AG04449 (cell line): Measurements from ENCODE around the gene EBF4.

Experiments used
- CTCF ChIA-PET: fragments of 350-600 bp; formaldehyde crosslinking; extraction: SDS; loops from one replicate; lab custom pipeline; 2021; ENCODE audit warnings: antibody characterized with exemption; lab: Yijun Ruan, JAX
- POLR2A ChIA-PET: fragments of 400-600, 350-600 bp; formaldehyde crosslinking; extraction: SDS; loops from one replicate; lab custom pipeline; 2020; ENCODE audit warnings: antibody characterized with exemption, inconsistent platforms; lab: Yijun Ruan, JAX
- DNase-seq: peaks from one replicate; pipeline ENCODE4 v3.0.0-alpha.2; 2010; ENCODE audit warnings: low read depth, low spot score
- H3K4me3 ChIP-seq: 2 replicates; pipeline ENCODE4 v1.5.1; 2011; ENCODE audit warnings: low read depth, mild to moderate bottlenecking, control low read depth, low read length
- TF ChIP-seq, protein P1 (sequence below): IDR thresholded peaks from one replicate; pipeline ENCODE4 v1.5.1; 2011; ENCODE audit warnings: mild to moderate bottlenecking, moderate library complexity, low read length, control low read depth, inconsistent platforms; ENCODE audit not compliant: insufficient read depth; ENCODE audit errors: missing control alignments

The EBF4 gene

GRCh38 chr20:2653556-2654383, 38.8 kb upstream of the EBF4 start:
- POLR2A ChIA-PET = interaction anchor here (1.1 to 4.5 kb wide), 5 partner anchors 8 to 183 kb away, joined by 4 to 36 read pairs (median 6); partner anchors contain the start of genes IDH3B and SNRPB
- no peak for DNase-seq
- peak overlapping the region; percentile 90 for H3K4me3 ChIP-seq
- TF ChIP-seq, protein P1, sequence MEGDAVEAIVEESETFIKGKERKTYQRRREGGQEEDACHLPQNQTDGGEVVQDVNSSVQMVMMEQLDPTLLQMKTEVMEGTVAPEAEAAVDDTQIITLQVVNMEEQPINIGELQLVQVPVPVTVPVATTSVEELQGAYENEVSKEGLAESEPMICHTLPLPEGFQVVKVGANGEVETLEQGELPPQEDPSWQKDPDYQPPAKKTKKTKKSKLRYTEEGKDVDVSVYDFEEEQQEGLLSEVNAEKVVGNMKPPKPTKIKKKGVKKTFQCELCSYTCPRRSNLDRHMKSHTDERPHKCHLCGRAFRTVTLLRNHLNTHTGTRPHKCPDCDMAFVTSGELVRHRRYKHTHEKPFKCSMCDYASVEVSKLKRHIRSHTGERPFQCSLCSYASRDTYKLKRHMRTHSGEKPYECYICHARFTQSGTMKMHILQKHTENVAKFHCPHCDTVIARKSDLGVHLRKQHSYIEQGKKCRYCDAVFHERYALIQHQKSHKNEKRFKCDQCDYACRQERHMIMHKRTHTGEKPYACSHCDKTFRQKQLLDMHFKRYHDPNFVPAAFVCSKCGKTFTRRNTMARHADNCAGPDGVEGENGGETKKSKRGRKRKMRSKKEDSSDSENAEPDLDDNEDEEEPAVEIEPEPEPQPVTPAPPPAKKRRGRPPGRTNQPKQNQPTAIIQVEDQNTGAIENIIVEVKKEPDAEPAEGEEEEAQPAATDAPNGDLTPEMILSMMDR = no peak
- CTCF ChIA-PET = interaction anchor here (0.9 to 1.2 kb wide), 4 partner anchors 8 to 132 kb away, joined by 3 to 9 read pairs (median 4); partner anchors contain the start of gene IDH3B

GRCh38 chr20:2654384-2654822, 38.2 kb upstream of the EBF4 start:
- TF ChIP-seq, protein P1 = no peak
- POLR2A ChIA-PET = interaction anchor here (4.5 kb wide), 1 partner anchor 10 kb away, joined by 36 read pairs; the partner anchor contains the start of gene IDH3B
- H3K4me3 ChIP-seq = peak overlapping the region; percentile 90
- CTCF ChIA-PET = interaction anchor here (0.9 to 1.2 kb wide), 3 partner anchors 9 to 133 kb away, joined by 3 to 5 read pairs (median 3); partner anchors contain the start of gene IDH3B
- no peak for DNase-seq

DNA sequence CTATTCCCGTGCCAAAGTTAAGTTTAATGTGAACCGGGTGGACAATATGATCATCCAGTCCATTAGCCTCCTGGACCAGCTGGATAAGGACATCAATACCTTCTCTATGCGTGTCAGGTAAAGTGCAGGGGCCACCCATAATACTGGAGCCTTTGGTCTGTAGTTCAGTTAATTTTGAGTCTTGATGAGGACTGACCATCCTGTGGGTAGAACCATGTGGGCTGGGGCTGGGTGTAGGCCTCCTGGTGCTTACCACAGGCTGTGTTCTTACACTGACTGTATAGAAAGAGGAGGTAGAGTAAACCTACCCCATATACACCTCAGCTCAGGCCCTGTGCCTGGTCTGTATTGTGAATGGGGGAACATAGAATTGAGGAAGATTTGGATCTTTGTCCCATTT, 37.7 kb upstream of the EBF4 start:
- CTCF ChIA-PET = interaction anchor here (1.1 to 1.2 kb wide), 2 partner anchors 9 to 133 kb away, joined by 3 to 5 read pairs; partner anchors contain the start of gene IDH3B

GRCh38 chr20:2655331-2656116, 37.1 kb upstream of the EBF4 start:
- DNase-seq = no peak
- ChIA-PET POLR2A (interaction anchor here (4.5 kb wide), 1 partner anchor 9 kb away, joined by 36 read pairs; the partner anchor contains the start of gene IDH3B), CTCF (interaction anchor here (1.4 kb wide), 1 partner anchor 131 kb away, joined by 3 read pairs; no protein-coding TSS in a partner anchor)
- TF ChIP-seq, protein P1 = no peak
- H3K4me3 ChIP-seq = no peak overlapping the region

More for the DNA sequence above, 37.7 kb upstream of the EBF4 start:
- no peak for DNase-seq
- TF ChIP-seq, protein P1 = no peak
- H3K4me3 ChIP-seq = peak overlapping the region; percentile 90
- POLR2A ChIA-PET = interaction anchor here (4.5 kb wide), 1 partner anchor 9 kb away, joined by 36 read pairs; the partner anchor contains the start of gene IDH3B

GRCh38 chr20:2656471-2657117, 36.0 kb upstream of the EBF4 start:
- TF ChIP-seq, protein P1 = no peak
- no peak for DNase-seq
- no peak overlapping the region for H3K4me3 ChIP-seq
- ChIA-PET CTCF (interaction anchor here (1.4 kb wide), 1 partner anchor 132 kb away, joined by 3 read pairs; no protein-coding TSS in a partner anchor), POLR2A (no interaction called here)
